HPDE6-E6E7 (cell line): ENCODE results near the gene PLEKHJ1.
"Not testable (repeated sequence)": the region's sequence is repeated elsewhere in the genome, so short reads cannot be mapped to it uniquely, and the experiment has no call there.

Experiments used
- DNase-seq: peaks from one replicate; pipeline ENCODE4 v3.0.0; 2011; ENCODE audit warnings: missing footprints; ENCODE audit errors: extremely low spot score

The PLEKHJ1 gene

GRCh38 chr19:2236314-2237050 is at the start of gene PLEKHJ1, which contains the start of gene SF3A2:
Gene PLEKHJ1 (minus strand): TSS chr19:2236329. CDS start chr19:2236248, 81 bp downstream.
Gene SF3A2 (plus strand): TSS chr19:2236824. CDS start chr19:2243419, 6,595 bp downstream.
- DNase-seq, result peak; percentile 99

- DNase-seq, result no peak
These were observed 47.8 kb upstream of the PLEKHJ1 start for GRCh38 chr19:2283835-2284507.

GRCh38 chr19:2282862-2283237 is 46.7 kb upstream of the PLEKHJ1 start:
- DNase-seq, result no peak

- no peak for DNase-seq
These were observed 46.1 kb upstream of the PLEKHJ1 start, which contains the start of gene PEAK3 for GRCh38 chr19:2282062-2282861. Gene PEAK3 (minus strand): TSS chr19:2282175. CDS start chr19:2280931, 1,244 bp downstream.

- not testable (repeated sequence) for DNase-seq
These were observed 45.3 kb upstream of the PLEKHJ1 start for GRCh38 chr19:2281265-2282061.

- DNase-seq, result no peak
These were observed 44.6 kb upstream of the PLEKHJ1 start for GRCh38 chr19:2280633-2281264.

- no peak for DNase-seq
These were observed 42.5 kb upstream of the PLEKHJ1 start for GRCh38 chr19:2278459-2279158.

- no peak for DNase-seq
These were observed 41.0 kb upstream of the PLEKHJ1 start for GRCh38 chr19:2277138-2277537.

GRCh38 chr19:2276429-2276986 is 40.4 kb upstream of the PLEKHJ1 start:
- no peak for DNase-seq

- no peak for DNase-seq
These were observed 39.7 kb upstream of the PLEKHJ1 start for GRCh38 chr19:2275588-2276428.

GRCh38 chr19:2274931-2275535 is 38.9 kb upstream of the PLEKHJ1 start:
- DNase-seq, result peak; percentile 36

- no peak for DNase-seq
These were observed 38.1 kb upstream of the PLEKHJ1 start for GRCh38 chr19:2274185-2274711.

- DNase-seq, result peak; percentile 61
These were observed 37.4 kb upstream of the PLEKHJ1 start for GRCh38 chr19:2273356-2274184.

- no peak for DNase-seq
These were observed 35.3 kb upstream of the PLEKHJ1 start for GRCh38 chr19:2271234-2272103.

GRCh38 chr19:2270423-2271233 is 34.5 kb upstream of the PLEKHJ1 start:
- DNase-seq, result peak; percentile 81

- DNase-seq, result no peak
These were observed 34.0 kb upstream of the PLEKHJ1 start for GRCh38 chr19:2270157-2270422.
